Thyroid gland (tissue), 4 donors: ENCODE results near the gene TXNDC2. TPM values are rescaled to one million over a fixed set of nuclear protein-coding genes. Genes with fewer than 3 reads are reported as not detected.
A peak's percentile ranks its signal among the peaks of the same experiment; 100 is the strongest.

ENCODE experiments used
- DNase-seq, 2 donors: peaks; one replicate each; pipeline ENCODE4 v3.0.0-alpha.2; 2019
- H3K27ac ChIP-seq, 3 donors: fragments of 200-600 bp; sonication (generic); 1 replicate in 2 of 3; 2 replicates in 1 of 3; pipeline ENCODE4 v1.5.1; 2016 to 2019; ENCODE audit warnings: mild to moderate bottlenecking in 1 of 3, moderate library complexity in 1 of 3
- H3K27me3 ChIP-seq: fragments of 200-600 bp; sonication (generic); one replicate; pipeline ENCODE4 v1.5.1; 2019
- H3K36me3 ChIP-seq, 2 donors: fragments of 200-600 bp; sonication (generic); one replicate each; pipeline ENCODE4 v1.5.1; 2016 to 2019
- H3K4me1 ChIP-seq, 2 donors: fragments of 200-600 bp; sonication (generic); one replicate each; pipeline ENCODE4 v1.5.1; 2017 to 2019
- H3K4me3 ChIP-seq, 3 donors: fragments of 200-600 bp; sonication (generic); replicated peaks in 1 of 3; 1 replicate in 2 of 3; 2 replicates in 1 of 3; pipeline ENCODE4 v1.5.1; 2016; ENCODE audit warnings: mild to moderate bottlenecking in 1 of 3
- H3K9me3 ChIP-seq: fragments of 200-600 bp; sonication (generic); one replicate; pipeline ENCODE4 v1.5.1; 2017
- POLR2A ChIP-seq, 2 donors: fragments of 450-650 bp; IDR thresholded peaks; one replicate each; pipeline ENCODE4 v1.6.1; 2017; ENCODE audit warnings: antibody characterized with exemption in 2 of 2, mild to moderate bottlenecking in 2 of 2, moderate library complexity in 1 of 2
- WGBS, 2 donors: methylation state at CpG; one replicate each; pipeline ENCODE4 v1.1.5; 2017; 5-methylcytosine and 5-hydroxymethylcytosine counted together
- intact Hi-C: fragments of 100-400 bp; cut with DNase I; formaldehyde crosslinking; loops from one replicate; pipeline ENCODE4 v1.15.1; 2023
- total RNA-seq, 4 donors: library from RNA; depleted of rRNA; stranded (reverse); fragments of >200 nt; gene quantifications; one replicate each; pipeline ENCODE4 v1.2.3, GENCODE V29; 2016
- TF ChIP-seq, protein P1 (sequence below), 6 experiments: fragments of 200-600 bp in 3 of 6; fragments of 450-650 bp in 3 of 6; sonication (generic) in 3 of 6; IDR thresholded peaks; one replicate each; pipeline ENCODE4 v1.5.1; 2016 to 2019; ENCODE audit warnings: antibody characterized with exemption in 6 of 6, mild to moderate bottlenecking in 2 of 6, inconsistent platforms in 1 of 6, moderate library complexity in 1 of 6

Gene TXNDC2
- total RNA-seq, 4 donors from 2014 or later: not detected

DNA sequence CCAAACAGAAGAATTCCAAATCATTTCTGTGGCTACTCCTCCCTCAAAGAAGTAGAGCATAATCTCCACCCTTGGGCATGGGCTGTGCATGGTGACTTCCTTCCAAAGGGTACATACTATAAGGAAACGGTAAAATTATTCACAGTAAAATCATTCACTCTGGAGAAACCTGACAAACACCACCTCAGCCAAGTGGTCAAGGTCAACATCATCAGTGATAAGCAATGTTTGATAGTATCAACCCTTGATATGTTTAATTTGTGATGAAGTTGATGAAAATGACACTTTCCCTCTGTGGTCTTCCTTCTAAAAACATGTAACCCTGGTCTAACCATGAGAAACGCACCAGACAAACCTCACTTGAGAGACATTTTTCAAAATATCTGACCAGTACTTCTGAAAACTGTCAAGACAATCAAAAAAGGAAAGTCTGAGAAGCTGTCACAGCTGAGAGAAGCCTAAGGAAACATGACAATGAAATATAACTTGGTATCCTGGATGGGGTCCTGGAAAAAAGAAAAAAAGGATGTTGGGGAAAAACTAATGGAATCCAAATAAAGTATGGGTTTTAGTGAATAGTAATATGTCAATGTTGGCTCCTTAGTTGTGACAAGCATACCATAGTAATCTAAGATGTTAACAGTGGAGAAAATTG, 9.4 kb upstream of the TXNDC2 start:
- Histone ChIP-seq H3K4me3 (no peak overlapping the region), H3K9me3 (no peaks in the 10 kb centered on the region), H3K27me3 (no peaks in the 10 kb centered on the region), H3K27ac (no peak overlapping the region), H3K36me3 (no peaks in the 10 kb centered on the region), H3K4me1 (peaks cover 0 to 5% of the 10 kb centered on the region in 2 donors)
- 92 to 94% methylated on average over 2 of the region's 2 CpGs for WGBS, 2 donors
- no peak for DNase-seq
- intact Hi-C loops: no loop called here
- TF ChIP-seq, protein P1, sequence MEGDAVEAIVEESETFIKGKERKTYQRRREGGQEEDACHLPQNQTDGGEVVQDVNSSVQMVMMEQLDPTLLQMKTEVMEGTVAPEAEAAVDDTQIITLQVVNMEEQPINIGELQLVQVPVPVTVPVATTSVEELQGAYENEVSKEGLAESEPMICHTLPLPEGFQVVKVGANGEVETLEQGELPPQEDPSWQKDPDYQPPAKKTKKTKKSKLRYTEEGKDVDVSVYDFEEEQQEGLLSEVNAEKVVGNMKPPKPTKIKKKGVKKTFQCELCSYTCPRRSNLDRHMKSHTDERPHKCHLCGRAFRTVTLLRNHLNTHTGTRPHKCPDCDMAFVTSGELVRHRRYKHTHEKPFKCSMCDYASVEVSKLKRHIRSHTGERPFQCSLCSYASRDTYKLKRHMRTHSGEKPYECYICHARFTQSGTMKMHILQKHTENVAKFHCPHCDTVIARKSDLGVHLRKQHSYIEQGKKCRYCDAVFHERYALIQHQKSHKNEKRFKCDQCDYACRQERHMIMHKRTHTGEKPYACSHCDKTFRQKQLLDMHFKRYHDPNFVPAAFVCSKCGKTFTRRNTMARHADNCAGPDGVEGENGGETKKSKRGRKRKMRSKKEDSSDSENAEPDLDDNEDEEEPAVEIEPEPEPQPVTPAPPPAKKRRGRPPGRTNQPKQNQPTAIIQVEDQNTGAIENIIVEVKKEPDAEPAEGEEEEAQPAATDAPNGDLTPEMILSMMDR (IDR thresholded peaks at IDR 0.05): no peak
- no peak for TF ChIP-seq POLR2A (IDR thresholded peaks at IDR 0.05)

DNA sequence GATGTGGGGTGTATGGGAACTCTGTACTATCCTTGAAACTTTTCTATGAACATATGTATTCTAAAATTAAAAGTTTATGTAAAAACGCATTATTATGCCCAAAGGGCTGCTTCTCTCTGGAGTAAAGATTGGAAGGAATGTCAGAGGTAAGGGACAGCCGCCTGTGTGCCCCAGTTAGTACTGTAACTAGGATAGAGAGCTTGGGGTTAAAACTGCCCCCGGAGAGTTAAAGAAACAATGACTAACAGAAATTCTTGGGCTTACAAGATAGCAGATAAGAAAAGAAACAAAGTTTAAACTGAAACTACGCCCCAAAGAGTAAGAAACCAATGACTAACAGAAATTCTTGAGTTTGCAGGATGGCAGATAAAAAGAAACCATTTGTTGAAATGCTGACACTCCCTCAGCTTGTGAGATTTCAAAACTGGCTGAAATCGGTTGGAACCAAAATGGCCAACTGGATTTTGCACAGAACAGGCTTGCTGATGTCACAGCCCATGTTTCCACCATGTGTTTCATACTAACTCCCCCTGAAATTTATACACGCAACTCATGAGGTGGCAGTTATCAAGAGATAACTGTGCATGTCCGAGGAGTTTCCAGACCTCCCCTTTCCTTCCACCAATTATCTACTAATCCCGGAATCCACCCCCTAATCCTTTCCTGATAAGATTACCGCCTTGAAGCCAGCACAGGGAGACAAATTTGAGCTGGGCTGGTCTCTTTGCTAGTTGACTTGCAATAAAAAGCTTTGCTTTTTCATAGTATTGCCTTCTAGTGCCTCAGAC, 8.7 kb upstream of the TXNDC2 start:
- intact Hi-C loops: no loop called here
- no peak for TF ChIP-seq POLR2A (IDR thresholded peaks at IDR 0.05)
- no peaks in the 10 kb centered on the region for H3K27me3 ChIP-seq
- no peak overlapping the region for H3K4me3 ChIP-seq
- no peaks in the 10 kb centered on the region for H3K9me3 ChIP-seq
- H3K27ac ChIP-seq: peak overlapping the region in 2 of 3 donors; percentile 5 to 20
- no peaks in the 10 kb centered on the region for H3K36me3 ChIP-seq
- DNase-seq: no peak
- H3K4me1 ChIP-seq: peaks cover 0 to 5% of the 10 kb centered on the region in 2 donors
- 38 to 52% methylated on average over 9 of the region's 9 CpGs for WGBS, 2 donors

DNA sequence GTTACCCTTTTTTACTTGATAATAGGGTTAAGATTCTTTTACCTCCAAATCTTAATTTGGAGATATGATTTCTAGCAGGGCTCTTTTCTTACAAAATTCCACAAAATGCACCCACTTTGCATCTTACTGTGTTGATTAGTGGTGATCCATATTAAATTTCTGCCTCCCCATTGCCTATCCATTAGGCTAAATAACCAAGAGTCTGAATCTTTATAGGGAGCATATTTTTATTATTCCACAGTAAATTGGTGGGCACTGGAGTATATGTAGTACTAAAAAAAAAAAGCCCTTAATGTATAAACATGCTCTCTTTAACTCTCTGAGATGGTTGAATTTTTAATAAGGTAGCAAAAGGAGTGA, 8.1 kb upstream of the TXNDC2 start:
- Histone ChIP-seq H3K27ac (peak overlapping the region in 1 of 3 donors; percentile 20), H3K4me1 (peaks cover 0 to 5% of the 10 kb centered on the region in 2 donors), H3K9me3 (no peaks in the 10 kb centered on the region), H3K27me3 (no peaks in the 10 kb centered on the region), H3K4me3 (no peak overlapping the region), H3K36me3 (no peaks in the 10 kb centered on the region)
- DNase-seq: no peak
- no peak for TF ChIP-seq POLR2A (IDR thresholded peaks at IDR 0.05)
- TF ChIP-seq, protein P1 (IDR thresholded peaks at IDR 0.05): no peak
- intact Hi-C loops: no loop called here

DNA sequence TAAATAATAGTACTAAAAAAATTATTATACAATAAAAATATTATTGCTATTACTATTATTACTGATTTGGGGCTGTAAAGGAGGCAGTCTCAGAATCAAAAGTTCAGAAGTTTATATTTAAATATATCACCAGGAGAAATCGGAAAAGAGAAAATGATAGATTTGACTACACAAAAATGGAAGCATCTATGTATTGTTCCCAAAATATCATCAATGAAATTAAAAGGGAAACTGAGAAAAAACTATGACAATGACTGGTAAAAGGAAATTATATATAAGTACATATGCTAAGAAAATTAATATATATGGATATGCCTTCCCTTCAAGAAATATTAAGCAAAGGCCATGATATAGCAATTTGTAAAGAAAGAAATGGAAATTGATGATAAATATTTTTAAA, 7.7 kb upstream of the TXNDC2 start:
- H3K36me3 ChIP-seq: no peaks in the 10 kb centered on the region
- WGBS, 2 donors: 95 to 97% methylated on average over 1 of the region's 1 CpG
- TF ChIP-seq POLR2A (IDR thresholded peaks at IDR 0.05): no peak
- TF ChIP-seq, protein P1 (IDR thresholded peaks at IDR 0.05): no peak
- no peaks in the 10 kb centered on the region for H3K9me3 ChIP-seq
- intact Hi-C loops: no loop called here
- H3K27me3 ChIP-seq: no peaks in the 10 kb centered on the region
- H3K4me3 ChIP-seq: no peak overlapping the region
- DNase-seq: no peak
- peaks cover 0 to 5% of the 10 kb centered on the region in 2 donors for H3K4me1 ChIP-seq
- H3K27ac ChIP-seq: no peak overlapping the region

DNA sequence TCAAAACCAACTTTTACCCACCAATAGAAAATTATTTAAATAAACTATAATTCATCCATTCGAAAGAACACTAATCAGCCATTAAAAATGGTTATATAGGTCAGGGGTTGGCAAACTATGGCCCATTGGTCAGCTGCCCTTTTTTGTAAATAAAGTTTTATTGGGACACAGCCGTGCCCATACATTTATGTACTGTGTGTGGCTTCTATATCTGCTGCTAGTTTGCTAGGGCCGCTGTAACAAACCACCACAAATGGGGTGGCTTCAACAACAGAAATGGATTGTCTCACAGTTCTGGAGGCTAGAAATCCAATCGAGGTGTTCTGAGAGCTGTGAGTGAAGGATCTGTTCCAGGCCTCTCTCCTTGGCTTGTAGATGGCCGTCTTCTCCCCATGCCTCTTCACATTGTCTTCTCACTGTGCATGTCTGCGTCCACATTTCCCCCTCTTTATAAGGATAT, 7.0 kb upstream of the TXNDC2 start:
- H3K4me1 ChIP-seq: peaks cover 0 to 5% of the 10 kb centered on the region in 2 donors
- no peak for DNase-seq
- TF ChIP-seq POLR2A (IDR thresholded peaks at IDR 0.05): no peak
- TF ChIP-seq, protein P1 (IDR thresholded peaks at IDR 0.05): no peak
- no peak overlapping the region for H3K4me3 ChIP-seq
- no peak overlapping the region for H3K27ac ChIP-seq
- H3K27me3 ChIP-seq: no peaks in the 10 kb centered on the region
- H3K9me3 ChIP-seq: no peaks in the 10 kb centered on the region
- WGBS, 2 donors: 94 to 96% methylated on average over 6 of the region's 6 CpGs
- H3K36me3 ChIP-seq: no peaks in the 10 kb centered on the region
- intact Hi-C loops: no loop called here
